Left forelimb (tissue), 1 donor: ENCODE data around the gene PAQR9.

Experiments
- DNase-seq: peaks from one replicate; pipeline ENCODE4 v3.0.0-alpha.2; 2018; ENCODE audit warnings: low spot score

Gene PAQR9

GRCh38 chr3:142982038-142982773 lies 18.7 kb upstream of the PAQR9 start:
- DNase-seq, result no peak

GRCh38 chr3:142981108-142981507 lies 17.6 kb upstream of the PAQR9 start:
- DNase-seq, result no peak

- no peak for DNase-seq
These were observed 13.9 kb upstream of the PAQR9 start for GRCh38 chr3:142977399-142977728.

- no peak for DNase-seq
These were observed 13.3 kb upstream of the PAQR9 start for GRCh38 chr3:142976621-142977398.

- no peak for DNase-seq
These were observed 12.0 kb upstream of the PAQR9 start for GRCh38 chr3:142975316-142975995.

- no peak for DNase-seq
These were observed 9.9 kb upstream of the PAQR9 start for GRCh38 chr3:142973217-142974009.

DNA sequence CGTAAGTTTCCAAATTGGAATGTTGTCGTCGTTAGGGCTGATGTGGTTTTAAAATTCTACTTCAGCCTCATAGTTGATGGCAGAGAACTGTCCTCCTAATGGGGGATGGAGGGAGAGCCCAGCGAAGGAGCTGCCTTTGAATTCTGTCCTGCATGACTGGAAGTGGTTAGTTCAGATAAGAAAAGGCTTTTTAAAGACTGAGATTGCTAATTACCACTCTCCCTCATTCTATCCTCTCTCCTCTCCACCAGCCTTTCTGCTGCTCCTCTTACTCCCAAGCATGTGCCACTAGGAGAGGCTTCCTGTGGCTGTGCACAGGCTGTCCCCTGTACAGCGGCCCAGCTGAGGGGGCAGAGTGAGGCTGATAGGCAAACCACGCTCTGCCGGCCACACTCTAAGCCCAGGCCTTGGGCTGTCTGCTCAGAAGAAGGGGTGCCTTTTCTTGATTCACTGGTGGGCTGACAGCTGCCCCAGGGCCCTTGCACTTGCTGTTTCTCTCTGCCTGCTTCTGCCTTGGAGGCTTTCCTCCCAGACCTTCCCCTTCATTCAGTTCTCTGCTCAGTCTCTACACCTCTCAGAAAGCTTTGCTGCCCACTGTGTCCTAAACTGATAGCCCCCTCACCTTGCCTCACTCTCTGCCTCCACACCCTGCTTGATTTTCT lies 8.7 kb upstream of the PAQR9 start:
- no peak for DNase-seq

- DNase-seq, result no peak
These were observed 8.0 kb upstream of the PAQR9 start for GRCh38 chr3:142971431-142971830.

DNA sequence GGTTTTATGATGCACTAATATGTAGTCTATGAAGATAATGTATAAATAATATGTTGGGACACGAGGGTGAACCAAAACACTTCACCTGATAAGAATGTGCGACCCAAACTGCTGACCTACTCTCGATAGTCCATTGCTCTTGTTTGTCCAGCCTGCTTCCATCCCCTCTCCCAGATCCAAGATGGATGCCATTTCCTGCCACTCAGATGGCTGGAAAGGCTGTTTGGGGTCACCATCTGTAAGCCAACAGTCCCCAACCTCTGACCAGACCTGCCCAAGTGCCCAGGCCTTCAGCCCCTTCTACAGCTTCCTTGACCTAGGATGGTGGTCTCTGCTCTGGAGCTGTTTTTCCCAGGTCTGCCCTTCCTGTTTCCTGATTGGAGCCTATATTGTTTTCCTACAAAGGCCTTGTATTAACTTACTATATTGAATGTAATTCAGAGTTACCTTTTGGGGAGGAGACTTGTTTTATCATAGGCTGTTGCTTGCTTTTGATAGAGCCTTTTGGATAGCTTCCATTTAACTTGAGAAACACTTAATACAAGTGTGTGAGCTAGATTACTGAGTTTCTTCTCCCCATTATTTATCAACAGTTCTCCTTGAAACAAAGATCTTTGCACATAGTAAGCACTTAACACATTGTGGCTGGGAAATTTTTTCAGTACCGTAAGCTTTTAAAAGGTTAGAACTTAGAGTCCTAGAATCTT lies 5.0 kb upstream of the PAQR9 start:
- no peak for DNase-seq

DNA sequence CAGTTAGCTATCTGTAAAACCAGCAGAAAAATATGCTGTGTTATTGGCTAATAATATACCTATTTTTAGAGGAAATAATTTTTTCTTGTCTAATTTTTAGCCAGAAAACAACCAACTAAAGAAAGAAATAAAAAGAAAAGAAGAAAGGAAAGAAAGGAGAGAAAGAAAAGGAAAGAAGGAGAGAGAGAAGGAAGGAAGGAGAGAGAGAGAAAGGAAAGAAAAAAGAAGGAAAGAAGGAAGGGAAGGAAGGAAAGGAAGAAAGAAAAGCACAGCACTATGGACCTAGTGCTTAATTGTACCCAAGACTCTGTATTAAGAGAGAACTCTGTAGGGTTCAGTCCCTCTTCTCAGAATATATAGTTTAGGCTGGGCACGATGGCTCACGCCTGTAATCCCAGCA lies 3.3 kb upstream of the PAQR9 start:
- no peak for DNase-seq

- no peak for DNase-seq
These were observed 2.1 kb upstream of the PAQR9 start for GRCh38 chr3:142965581-142965980.

DNA sequence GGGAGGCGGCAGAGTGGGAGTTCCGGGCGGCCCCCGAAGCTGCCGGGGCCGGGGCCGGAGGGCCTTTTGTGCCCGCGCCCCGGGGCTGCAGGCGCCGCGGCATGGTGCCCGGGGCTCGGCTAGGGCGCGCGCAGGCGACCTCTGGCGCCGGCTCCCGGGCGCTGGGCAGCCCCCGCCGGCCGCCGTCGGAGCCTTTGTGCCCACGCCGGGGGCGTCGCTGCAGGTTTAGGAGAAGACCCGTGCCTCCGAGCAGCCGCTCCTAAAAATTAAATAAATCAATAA lies 299 bp downstream of the PAQR9 start:
- DNase-seq, result no peak

DNA sequence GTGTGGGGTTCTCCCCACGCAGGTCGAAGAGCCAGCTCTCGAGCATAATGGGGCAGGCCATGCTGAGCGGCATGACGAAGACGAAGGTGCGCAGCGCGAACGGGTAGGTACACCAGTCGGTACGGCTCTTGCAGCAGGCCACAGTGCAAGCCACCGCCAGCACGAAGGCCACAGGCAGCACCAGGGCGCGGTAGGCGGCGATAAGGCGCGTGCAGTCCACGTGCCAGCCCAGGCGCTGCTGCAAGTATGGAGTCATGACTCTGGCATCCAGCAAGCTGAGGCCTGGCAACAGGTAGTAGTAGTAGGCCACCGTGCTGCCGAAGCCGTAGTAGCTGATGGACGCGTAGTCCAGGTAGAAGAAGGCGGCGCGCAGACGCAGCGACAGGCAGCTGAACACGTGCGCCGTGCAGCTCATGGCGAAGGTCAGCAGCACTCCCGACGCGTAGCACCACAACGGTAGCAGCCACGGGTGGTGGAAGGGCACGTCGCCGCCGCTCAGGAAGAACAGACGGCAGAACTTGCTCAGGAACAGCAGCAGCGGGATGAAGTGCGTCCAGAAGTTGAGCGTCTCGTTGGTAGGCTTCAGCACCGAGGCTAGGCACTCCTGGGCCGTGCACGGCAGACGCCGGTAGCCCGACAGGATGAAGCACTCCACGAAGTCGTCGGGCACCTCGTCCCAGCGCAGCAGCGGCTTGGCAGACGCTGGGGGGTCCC lies 797 bp downstream of the PAQR9 start:
- no peak for DNase-seq

DNA sequence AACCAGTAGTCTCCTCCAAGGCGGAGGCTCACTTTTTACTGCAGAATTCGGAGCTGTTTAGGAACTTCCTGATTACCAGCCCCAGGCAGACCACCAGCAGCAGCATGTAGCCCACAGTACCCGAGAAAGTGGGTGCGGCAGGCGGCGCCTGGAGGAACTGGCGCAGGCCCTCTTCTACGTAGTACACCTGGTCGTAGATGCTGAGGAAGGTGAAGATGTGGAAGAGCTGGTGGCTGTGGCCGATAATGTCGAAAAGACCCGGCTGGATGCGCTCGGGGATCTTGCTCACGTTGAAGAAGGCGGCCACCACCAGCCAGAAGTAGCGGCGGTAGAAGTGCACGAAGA lies 1.3 kb downstream of the PAQR9 start:
- no peak for DNase-seq

DNA sequence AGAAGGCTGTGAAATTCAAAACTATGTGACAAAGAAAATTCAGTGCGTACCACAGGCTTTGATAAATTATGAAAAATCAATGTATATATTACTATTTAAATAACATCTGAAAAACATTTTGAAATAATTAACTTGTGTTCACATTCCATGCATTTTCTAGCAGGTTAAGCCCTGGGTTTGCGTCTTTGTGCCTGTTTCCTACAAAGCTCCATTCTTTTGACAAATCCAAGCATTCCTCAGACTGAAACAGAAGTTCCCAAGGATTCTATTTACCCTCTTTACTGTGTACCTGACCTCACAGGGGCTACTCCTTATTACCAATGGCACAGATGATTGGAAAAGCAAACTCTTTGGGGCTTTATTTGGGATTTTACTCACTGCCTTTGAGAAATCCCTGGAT lies 1.9 kb downstream of the PAQR9 start:
- no peak for DNase-seq

GRCh38 chr3:142960322-142960850 lies 3.1 kb downstream of the PAQR9 start:
- DNase-seq, result no peak

DNA sequence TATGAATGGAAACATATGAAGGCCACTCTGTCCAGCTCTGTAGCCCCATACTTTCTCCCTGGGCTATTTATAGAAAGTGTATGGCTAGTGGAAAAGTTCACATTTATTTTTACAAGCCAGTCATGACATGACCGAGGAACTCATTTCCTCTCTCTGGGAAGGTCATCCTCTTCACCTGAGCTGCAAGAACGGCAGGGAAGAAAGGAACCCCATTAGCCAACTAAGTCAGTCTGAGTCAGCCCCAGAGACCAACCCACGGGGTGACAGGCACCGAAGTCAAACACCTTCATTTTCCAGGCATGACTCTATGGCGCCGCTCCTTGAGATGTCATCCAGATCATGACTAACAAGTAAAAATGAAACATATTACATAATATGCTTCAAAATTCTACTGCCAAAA lies 4.8 kb downstream of the PAQR9 start:
- no peak for DNase-seq

GRCh38 chr3:142953443-142953842 lies 10.0 kb downstream of the PAQR9 start:
- no peak for DNase-seq

DNA sequence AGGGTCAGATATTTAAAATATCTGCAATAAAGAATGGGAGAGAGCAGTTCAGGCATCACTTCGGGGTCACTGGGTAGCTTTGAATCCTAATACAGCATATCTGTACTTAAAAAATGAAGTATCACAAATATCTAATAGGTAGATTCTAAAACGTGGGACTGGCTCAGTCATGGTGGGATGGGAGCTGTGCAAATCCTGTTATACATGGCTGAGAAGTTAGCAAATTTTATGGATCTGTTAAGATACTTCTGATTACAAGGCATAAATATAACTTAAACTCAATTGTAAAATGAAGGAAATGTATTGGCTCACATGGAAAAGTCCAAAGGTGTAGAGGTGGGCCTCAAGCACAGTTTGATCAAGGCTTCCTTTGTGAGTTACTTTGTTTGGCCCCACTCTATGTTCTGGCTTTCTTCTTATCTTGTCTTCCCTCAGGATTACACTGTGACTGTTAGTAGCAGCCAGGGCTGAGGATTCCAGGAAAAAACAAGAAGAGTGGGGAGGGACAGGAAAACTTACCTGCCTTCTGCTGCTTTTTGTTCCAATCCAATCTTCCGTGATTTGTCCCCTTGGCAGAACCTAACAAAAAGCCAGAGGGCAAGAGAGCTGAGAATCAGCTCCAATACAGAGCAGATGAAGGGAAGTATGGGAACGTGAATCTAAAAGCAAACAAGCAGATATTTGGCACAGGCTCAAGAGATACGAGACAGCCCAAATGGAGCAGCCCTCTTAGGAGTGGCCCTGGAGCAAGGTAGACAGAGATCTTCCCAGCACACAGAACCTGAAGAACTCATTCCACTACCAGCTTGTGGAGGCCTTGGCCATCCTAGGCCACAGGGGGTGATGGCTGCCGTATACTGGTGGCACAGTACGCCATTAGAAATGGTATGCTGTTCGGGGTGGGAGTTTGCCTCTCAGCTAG lies 10.9 kb downstream of the PAQR9 start:
- DNase-seq, result no peak

DNA sequence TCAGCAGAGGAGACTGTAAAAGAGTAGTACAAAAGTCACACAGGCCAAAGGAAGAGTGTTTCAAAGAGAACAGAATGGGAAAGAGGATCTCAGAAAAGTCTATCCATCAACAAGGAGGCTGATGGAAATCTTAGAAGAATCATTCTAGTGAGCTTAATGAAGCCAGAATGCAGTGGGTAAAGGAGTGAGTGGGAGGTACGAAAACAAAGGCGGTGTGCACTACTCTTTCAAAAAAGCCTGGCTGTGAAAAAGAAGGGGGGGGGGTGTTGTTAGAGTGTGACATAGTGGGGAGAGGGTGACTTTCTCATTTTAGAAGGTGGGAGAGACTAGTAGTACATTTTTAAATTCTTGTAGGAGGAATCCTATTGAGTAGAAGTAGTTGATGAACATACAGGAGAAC lies 11.7 kb downstream of the PAQR9 start:
- no peak for DNase-seq
